HG03571 (cell line): ENCODE data around the gene NCCRP1.

Experiments
- ATAC-seq: cut with Tn5 transposase; IDR thresholded peaks from one replicate; pipeline ENCODE4 v1.9.1; 2021; ENCODE audit not compliant: unreplicated experiment

NCCRP1 gene

GRCh38 chr19:39178296-39179006, 18.3 kb upstream of the NCCRP1 start:
- no peak for ATAC-seq

GRCh38 chr19:39179754-39180153, 17.0 kb upstream of the NCCRP1 start:
- no peak for ATAC-seq

- ATAC-seq = no peak
Observed at GRCh38 chr19:39180749-39181148, 16.0 kb upstream of the NCCRP1 start.

- ATAC-seq = no peak
Observed at GRCh38 chr19:39181500-39182173, 15.1 kb upstream of the NCCRP1 start.

- no peak for ATAC-seq
Observed at GRCh38 chr19:39182174-39182505, 14.6 kb upstream of the NCCRP1 start.

- no peak for ATAC-seq
Observed at GRCh38 chr19:39183104-39183503, 13.7 kb upstream of the NCCRP1 start.

GRCh38 chr19:39186391-39186790, 10.4 kb upstream of the NCCRP1 start:
- ATAC-seq = no peak

GRCh38 chr19:39187552-39187943, 9.2 kb upstream of the NCCRP1 start:
- no peak for ATAC-seq

GRCh38 chr19:39188960-39189359, 7.8 kb upstream of the NCCRP1 start:
- ATAC-seq = no peak

- no peak for ATAC-seq
Observed at GRCh38 chr19:39190768-39191167, 6.0 kb upstream of the NCCRP1 start.

- ATAC-seq = no peak
Observed at GRCh38 chr19:39192846-39193245, 3.9 kb upstream of the NCCRP1 start.

GRCh38 chr19:39193803-39194202, 3.0 kb upstream of the NCCRP1 start:
- no peak for ATAC-seq

GRCh38 chr19:39194832-39195542, 1.8 kb upstream of the NCCRP1 start:
- ATAC-seq = no peak

GRCh38 chr19:39195755-39196154, 1.0 kb upstream of the NCCRP1 start:
- ATAC-seq = no peak

- no peak for ATAC-seq
Observed at GRCh38 chr19:39196320-39196719, 444 bp upstream of the NCCRP1 start.

GRCh38 chr19:39197808-39198207, 1.0 kb downstream of the NCCRP1 start:
- ATAC-seq = no peak

GRCh38 chr19:39199025-39199424, 2.3 kb downstream of the NCCRP1 start:
- no peak for ATAC-seq

GRCh38 chr19:39200066-39200802, 3.5 kb downstream of the NCCRP1 start:
- no peak for ATAC-seq

GRCh38 chr19:39200803-39201115, 4.0 kb downstream of the NCCRP1 start:
- ATAC-seq = no peak

- ATAC-seq = no peak
Observed at GRCh38 chr19:39202998-39203355, 6.2 kb downstream of the NCCRP1 start.

GRCh38 chr19:39203372-39204341, 6.9 kb downstream of the NCCRP1 start, which contains the start of gene SYCN:
TSS of gene SYCN (minus strand) at chr19:39204263. CDS start at chr19:39204254, 9 bp downstream.
- no peak for ATAC-seq
